Germinal center (tissue), 1 donor: ENCODE results near the gene ZNF600.
"Not testable (repeated sequence)": the region's sequence is repeated elsewhere in the genome, so short reads cannot be mapped to it uniquely, and the experiment has no call there.

ENCODE experiments used
- DNase-seq: peaks from one replicate; pipeline ENCODE4 v3.0.0; 2012; ENCODE audit warnings: mixed read lengths, low spot score

Gene ZNF600

GRCh38 chr19:52786464-52787354 lies at the start of gene ZNF600:
Gene ZNF600, minus strand, starts transcription at chr19:52786791. Its CDS starts 7,903 bp downstream, at chr19:52778888.
- DNase-seq = peak; percentile 69

GRCh38 chr19:52834289-52834688 lies 47.7 kb upstream of the ZNF600 start:
- DNase-seq = not testable (repeated sequence)

GRCh38 chr19:52833541-52833940 lies 47.0 kb upstream of the ZNF600 start:
- DNase-seq = not testable (repeated sequence)

GRCh38 chr19:52829866-52830265 lies 43.3 kb upstream of the ZNF600 start:
- not testable (repeated sequence) for DNase-seq

- DNase-seq = no peak
These were observed 39.2 kb upstream of the ZNF600 start for GRCh38 chr19:52825765-52826164.

- no peak for DNase-seq
These were observed 37.1 kb upstream of the ZNF600 start for GRCh38 chr19:52823676-52824075.

- DNase-seq = peak; percentile 42
These were observed 34.8 kb upstream of the ZNF600 start, which contains the start of gene ZNF28 for GRCh38 chr19:52821204-52821960. Gene ZNF28, minus strand, starts transcription at chr19:52821633. Its CDS starts 3,675 bp downstream, at chr19:52817958.

- not testable (repeated sequence) for DNase-seq
These were observed 34.0 kb upstream of the ZNF600 start for GRCh38 chr19:52820472-52821203.

GRCh38 chr19:52809801-52810200 lies 23.2 kb upstream of the ZNF600 start:
- no peak for DNase-seq

- DNase-seq = not testable (repeated sequence)
These were observed 13.5 kb upstream of the ZNF600 start for GRCh38 chr19:52799950-52800640.

GRCh38 chr19:52789440-52789839 lies 2.8 kb upstream of the ZNF600 start:
- DNase-seq = no peak

- no peak for DNase-seq
These were observed 520 bp downstream of the ZNF600 start for GRCh38 chr19:52786078-52786463.

- no peak for DNase-seq
These were observed 1.1 kb downstream of the ZNF600 start for GRCh38 chr19:52785506-52785905.

GRCh38 chr19:52782864-52783263 lies 3.7 kb downstream of the ZNF600 start:
- DNase-seq = not testable (repeated sequence)

- no peak for DNase-seq
These were observed 7.8 kb downstream of the ZNF600 start for GRCh38 chr19:52778811-52779210.

- not testable (repeated sequence) for DNase-seq
These were observed 30.1 kb downstream of the ZNF600 start for GRCh38 chr19:52756447-52756846.

GRCh38 chr19:52749780-52750179 lies 36.8 kb downstream of the ZNF600 start:
- DNase-seq = no peak

- DNase-seq = peak; percentile 8
These were observed 38.1 kb downstream of the ZNF600 start for GRCh38 chr19:52748336-52748950.

- DNase-seq = not testable (repeated sequence)
These were observed 40.7 kb downstream of the ZNF600 start for GRCh38 chr19:52745919-52746318.

- DNase-seq = no peak
These were observed 43.5 kb downstream of the ZNF600 start for GRCh38 chr19:52743091-52743490.

GRCh38 chr19:52742516-52742915 lies 44.1 kb downstream of the ZNF600 start:
- no peak for DNase-seq
